ENCODE results near the gene SUGP2.
A peak's percentile ranks its signal among the peaks of the same experiment; 100 is the strongest.
"Not testable (repeated sequence)": the region's sequence is repeated elsewhere in the genome, so short reads cannot be mapped to it uniquely, and the experiment has no call there.

The SUGP2 gene

DNA sequence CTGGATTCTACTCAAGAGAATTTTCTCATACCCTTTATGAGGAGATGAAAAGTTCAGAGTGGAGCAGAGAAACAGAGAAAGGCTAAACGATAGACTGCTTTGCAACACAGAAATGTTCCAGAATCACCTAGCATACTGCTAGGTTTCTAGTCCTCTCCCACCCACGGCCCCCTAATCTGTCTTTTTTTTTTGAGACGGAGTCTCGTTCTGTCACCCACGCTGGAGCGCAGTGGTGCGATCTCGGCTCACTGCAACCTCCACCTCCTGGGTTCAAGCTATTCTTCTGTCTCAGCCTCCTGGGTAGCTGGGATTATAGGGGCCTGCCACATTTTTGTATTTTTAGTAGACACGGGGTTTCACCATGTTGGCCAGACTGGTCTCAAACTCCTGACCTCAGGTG, 4.8 kb downstream of the SUGP2 start:
- DNase-seq: no peak

- no peak for DNase-seq
Measured at GRCh38 chr19:19027228-19027627, 6.1 kb downstream of the SUGP2 start.

- no peak for DNase-seq
Measured at GRCh38 chr19:19026299-19026971, 6.9 kb downstream of the SUGP2 start.

- DNase-seq: no peak
Measured at GRCh38 chr19:19025861-19026260, 7.5 kb downstream of the SUGP2 start.

- DNase-seq: not testable (repeated sequence)
Measured at GRCh38 chr19:19023376-19023775, 9.9 kb downstream of the SUGP2 start.

DNA sequence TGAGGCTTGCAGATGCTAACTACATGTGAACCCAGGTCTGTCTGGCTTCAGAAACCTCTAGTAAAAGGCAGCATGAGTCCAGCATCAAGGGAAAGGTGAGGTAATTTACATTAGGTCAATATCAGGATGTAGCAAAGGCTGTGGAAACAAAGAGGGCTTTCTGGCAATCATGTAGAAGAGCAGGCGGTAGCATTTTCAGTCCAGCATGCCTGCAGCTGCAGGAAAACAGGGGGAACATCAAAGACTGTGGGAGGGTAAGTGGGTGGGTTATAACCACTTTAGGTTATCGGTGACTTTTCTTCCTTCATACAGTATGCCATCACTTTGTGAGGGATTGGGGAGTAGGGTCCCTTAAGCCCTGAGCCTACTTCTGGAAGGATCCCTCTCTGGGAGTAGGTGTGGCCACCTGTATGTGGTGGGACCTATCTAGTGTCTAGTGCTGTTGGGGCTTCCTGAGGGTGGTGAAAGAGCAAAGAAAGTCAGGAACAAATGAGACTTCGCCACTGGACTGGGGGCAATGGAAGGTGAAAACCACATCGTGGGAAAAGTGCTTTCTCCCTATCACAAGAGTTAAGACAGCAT, 10.8 kb downstream of the SUGP2 start:
- DNase-seq: no peak

- DNase-seq: peak; percentile 55
Measured at GRCh38 chr19:19021115-19021514, 12.2 kb downstream of the SUGP2 start.

- DNase-seq: no peak
Measured at GRCh38 chr19:19010551-19010950, 22.8 kb downstream of the SUGP2 start.

DNA sequence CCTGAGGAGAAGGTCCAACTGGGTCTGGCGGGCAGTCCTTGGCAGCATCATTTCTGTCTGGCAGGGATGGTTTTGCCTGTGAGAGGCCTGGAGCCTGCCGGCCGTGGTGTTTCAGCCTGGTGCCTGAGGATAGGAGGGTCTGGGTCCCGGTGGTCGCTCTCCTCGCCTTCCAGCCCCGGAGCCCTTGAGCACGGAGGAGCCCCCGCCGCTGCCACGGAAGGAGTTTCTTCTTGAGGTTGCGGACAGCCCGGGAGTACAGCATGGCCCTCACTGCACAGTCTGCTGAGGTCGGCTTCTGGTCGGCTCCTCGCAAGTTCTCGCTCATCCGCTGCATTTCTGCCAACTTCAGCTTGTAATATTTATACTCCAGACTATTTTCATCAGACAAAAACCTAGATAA, 23.4 kb downstream of the SUGP2 start:
- DNase-seq: no peak

DNA sequence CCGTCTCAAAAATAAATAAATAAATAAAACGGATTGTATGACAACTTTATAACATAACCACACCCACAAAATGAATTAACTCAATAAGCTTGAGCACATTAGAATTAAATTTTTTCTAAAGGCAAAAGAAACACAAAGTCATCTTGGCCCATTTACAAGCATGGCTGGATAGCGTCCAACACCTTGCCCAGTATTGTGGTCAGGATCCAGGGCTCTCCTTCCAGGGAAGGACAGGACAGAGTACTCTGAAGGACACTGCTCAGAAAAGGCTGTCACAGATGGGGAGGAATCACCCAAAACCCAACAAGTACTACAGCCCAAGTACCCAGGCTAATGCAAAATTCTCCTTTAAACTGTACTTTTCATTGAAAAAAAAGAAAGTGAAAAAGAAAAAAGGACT, 27.1 kb downstream of the SUGP2 start:
- DNase-seq: no peak

GRCh38 chr19:19004144-19004543, 29.2 kb downstream of the SUGP2 start:
- DNase-seq: no peak

DNA sequence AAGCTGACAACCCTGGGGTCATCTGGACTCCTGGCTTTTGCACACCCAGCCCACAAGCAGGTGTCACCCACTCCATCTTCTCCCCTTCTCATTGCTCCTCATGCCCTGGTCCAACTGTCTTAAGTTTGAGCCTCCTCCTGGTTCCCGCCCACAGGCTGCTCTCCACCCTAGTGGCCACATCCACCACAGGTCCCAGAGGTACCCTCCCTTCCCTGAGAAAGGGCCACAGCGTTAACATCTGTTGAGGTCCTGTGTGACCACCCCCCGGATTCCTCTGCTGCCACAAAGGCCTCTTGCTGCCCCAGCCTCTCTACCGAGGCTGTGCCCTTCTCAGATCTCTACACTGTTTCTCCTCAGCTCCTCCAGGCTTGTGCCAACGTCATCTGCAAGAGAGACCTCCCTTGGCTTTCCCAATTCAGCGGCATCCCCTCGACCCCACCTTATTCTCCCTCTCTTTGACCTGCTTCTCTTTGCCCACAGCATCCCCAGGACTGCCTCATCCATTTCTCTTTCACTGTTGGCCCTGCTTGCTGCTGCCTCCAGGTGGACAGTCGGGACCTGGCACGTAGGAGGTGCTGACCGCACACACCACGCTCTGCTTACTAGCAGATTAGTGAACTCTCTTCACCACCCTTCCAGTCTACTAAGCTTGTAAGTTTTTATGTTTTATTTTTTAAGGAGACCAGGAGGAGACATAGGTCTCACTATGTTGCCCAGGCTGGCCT, 33.3 kb downstream of the SUGP2 start:
- no peak for DNase-seq

GRCh38 chr19:18999016-18999758, 34.1 kb downstream of the SUGP2 start:
- no peak for DNase-seq

GRCh38 chr19:18998276-18998675, 35.0 kb downstream of the SUGP2 start:
- DNase-seq: no peak

- DNase-seq: no peak
Measured at GRCh38 chr19:18996796-18997394, 36.4 kb downstream of the SUGP2 start.

GRCh38 chr19:18996351-18996750, 37.0 kb downstream of the SUGP2 start:
- no peak for DNase-seq

- DNase-seq: peak; percentile 68
Measured at GRCh38 chr19:18995804-18996241, 37.5 kb downstream of the SUGP2 start.

- no peak for DNase-seq
Measured at GRCh38 chr19:18993115-18993514, 40.2 kb downstream of the SUGP2 start.

DNA sequence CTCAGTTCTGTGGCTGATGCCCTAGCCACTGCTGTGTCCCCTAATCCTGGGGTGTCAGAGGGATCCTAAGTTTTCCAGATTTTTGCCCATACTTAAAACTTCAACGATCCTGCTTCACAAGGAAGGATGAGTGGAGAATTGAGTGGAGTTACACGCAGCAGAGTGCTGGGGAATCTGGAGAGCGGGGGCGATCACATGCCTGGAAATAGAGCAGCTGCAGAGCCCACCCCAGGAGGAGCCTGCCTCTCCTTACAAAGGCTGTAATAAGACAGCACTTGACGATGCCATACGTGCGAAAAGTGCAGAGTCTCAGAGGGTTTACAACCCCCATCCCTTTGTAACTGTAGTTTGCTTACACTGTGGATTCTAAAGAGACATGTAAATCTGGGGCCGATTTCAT, 40.6 kb downstream of the SUGP2 start:
- DNase-seq: no peak

GRCh38 chr19:18991468-18991867, 41.8 kb downstream of the SUGP2 start:
- no peak for DNase-seq

- DNase-seq: no peak
Measured at GRCh38 chr19:18991006-18991405, 42.3 kb downstream of the SUGP2 start.

DNA sequence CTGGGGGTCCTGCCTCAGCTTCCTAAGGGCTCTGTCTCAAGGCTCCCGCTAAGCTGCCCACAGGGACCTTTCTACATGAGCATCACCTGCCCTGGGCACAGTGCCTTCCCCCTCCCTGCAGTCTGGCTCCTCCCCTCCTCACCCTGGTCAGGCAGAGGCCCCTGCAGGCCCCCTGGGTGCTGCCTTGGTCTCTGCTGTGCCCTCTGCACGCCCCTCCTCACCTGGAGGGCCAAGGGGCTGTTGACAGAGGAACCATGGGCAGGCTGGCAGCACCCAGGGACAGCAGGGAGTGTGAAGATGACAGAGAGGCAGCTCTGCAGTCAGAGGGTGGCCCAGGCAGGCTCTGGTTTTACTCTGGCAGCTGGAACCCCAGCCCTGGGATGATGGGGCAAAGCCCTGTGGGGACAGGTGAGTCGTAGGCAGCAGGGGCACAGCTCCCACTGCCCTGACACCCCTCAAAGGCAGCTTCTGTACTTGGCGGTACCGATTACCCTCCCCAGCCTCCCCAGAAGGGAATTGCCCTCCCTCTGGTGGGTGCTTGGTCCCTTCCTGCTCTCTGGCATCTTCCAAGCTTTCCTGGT, 43.1 kb downstream of the SUGP2 start:
- DNase-seq: no peak

DNA sequence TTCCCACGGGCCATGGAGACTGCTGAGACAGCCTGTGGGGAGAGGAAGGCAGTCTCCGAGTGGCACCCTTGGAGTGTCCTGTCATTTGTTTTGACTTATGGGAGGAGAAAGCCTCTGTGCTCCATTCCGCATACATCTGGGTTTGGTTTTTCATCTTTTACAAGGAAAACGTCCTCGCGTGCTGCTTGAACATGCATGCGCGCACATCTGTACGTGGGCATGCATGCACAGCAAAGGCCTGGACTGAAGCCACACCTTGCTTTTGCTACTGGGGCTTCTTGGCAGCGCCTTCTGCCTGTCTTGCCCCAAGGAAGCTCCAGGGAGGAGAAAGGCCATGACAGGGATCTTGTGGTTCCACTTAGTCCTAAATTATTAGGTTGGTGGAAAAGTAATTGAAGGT, 44.0 kb downstream of the SUGP2 start:
- no peak for DNase-seq

Measured in fibroblast of skin of right quadriceps (primary cell).